WTC11 (cell line): ENCODE measurements around the gene TH.
"Not testable (repeated sequence)": the region's sequence is repeated elsewhere in the genome, so short reads cannot be mapped to it uniquely, and the experiment has no call there.

Source experiments
- CTCF ChIP-seq: fragments of 200-600 bp; IDR thresholded peaks from 2 replicates; pipeline ENCODE4 v1.8.0; 2022; ENCODE audit warnings: antibody characterized with exemption
- HMGA2 ChIP-seq: fragments of 250-450 bp; sonication (Bioruptor Pico); IDR thresholded peaks from 2 replicates; pipeline ENCODE4 v1.4.0; 2021; ENCODE audit warnings: mild to moderate bottlenecking, moderate library complexity

GRCh38 chr11:2193888-2194595 is 22.4 kb upstream of the TH start:
- not testable (repeated sequence) for TF ChIP-seq HMGA2 (CRISPR knock-in tag); CTCF
